Right renal pelvis (tissue), 4 donors: ENCODE data around the gene C2orf49. TPM values are rescaled to one million over a fixed set of nuclear protein-coding genes. Genes with fewer than 3 reads are reported as not detected.

ENCODE experiments used
- DNase-seq, 4 donors: peaks; one replicate each; pipeline ENCODE4 v3.0.0-alpha.2; 2013; ENCODE audit warnings: low read depth in 4 of 4, low spot score in 3 of 4, missing footprints in 1 of 4
- polyA plus RNA-seq, 4 donors: library from polyadenylated mRNA; unstranded; fragments of 120-200 nt; gene quantifications; one replicate each; pipeline ENCODE4 v1.2.1, GENCODE V29; 2013; ENCODE audit not compliant: insufficient read length in 4 of 4

Gene C2orf49
- polyA plus RNA-seq, 4 donors, result 21.4 to 27.4 (median 26.4) TPM

GRCh38 chr2:105358593-105358992, 21.3 kb downstream of the C2orf49 start:
- no peak for DNase-seq

DNA sequence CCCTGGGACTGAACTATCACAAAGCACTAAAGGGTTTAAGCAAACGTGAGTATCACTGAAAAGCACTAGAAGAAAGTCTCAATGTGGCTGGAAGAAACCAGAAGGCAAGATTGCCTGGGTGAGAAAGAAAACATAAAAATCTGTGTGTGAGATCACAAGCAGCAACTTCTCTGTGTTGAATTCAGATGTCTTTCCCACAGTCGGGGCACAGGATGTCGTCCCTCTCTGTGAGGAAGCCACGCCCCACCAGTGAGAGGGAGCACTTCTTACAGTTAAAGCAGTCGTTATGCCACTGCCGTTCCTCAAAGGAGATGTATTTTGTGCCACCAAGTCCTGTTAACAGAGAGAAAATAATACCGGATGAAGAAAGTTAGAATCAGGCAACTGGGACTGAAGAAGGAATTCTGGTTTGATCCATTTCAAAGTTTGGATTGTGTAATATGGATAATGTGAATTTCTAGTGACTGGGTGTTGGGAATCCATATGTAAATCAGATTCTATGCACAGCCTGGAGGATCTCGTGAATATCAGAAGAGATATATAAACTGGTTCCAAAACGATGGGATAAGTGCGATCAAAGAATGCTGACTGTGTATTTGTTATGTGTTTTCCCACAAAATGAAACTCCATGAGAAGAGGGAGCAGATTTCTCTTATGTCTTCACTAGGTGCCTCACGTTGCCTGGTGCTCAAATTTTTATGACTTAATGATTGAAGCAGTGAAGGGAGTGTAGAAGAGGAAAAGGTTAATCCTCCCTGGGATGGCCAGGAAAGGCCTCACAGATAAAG, 24.0 kb downstream of the C2orf49 start:
- DNase-seq, result no peak

DNA sequence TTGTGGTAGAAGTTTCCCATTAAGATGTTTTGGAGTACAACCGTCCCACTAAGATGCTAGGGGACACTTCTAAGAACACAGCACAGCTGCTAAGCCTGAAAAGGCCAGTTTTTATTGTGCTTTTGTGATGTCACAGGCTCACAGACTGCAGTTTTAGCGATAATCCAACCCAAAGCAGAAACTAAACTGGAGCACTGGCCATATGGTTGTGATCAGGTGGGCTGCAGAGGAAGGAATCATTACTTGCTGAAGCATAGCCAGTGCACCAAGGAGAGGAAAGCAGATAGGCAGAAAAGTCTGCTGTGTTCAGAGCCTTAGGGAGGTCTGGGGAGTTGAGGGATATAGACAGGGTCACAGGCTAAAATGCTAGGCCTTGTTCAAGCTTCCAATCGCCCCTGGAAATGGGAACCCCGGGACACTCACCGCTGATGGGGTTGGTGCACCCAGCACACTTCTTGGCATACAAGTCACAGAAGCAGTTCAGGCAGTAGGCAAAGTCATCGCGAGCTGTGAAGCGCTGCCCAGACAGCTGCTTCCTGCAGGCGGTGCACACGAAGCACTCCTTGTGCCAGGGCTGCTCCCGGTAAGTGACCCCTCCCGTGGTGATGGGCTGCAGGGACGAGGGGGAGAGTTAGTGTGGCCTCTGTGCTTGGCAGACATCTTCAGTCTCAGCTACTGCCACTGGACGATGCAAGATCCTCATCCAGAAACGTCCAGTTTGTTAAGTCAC, 25.7 kb downstream of the C2orf49 start:
- no peak for DNase-seq

DNA sequence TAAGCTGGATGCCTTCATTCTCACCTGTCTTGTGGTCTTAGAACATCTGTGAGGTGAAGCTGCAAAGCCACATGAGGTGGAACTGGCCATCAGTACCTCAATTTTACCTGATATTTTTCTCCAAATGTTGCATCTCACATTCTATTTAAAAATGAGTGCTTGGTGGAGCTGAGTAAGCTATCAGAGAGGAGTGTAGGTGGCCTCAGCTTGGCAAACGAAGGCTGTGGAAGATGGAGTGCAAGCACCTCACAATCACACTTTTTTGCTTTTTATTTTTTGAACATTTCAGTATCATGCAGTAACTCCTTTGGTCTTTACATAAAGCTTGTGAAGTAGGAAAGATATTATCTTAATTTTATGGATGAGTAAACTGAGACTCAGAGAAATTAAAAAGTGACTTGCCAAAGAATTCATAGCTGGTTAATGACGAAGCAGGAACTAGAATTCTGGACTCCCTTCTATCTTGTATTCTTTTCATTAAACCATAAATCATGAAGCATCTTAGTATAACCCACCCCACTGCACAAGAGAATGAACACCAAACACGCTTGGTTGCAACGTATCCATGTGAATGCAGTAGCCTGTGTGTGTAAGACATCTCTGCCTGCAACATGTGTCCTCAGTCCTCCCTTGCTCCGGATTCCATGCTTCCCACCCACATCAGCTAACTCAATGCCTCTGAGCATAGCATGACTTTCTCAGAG, 27.2 kb downstream of the C2orf49 start:
- no peak for DNase-seq

GRCh38 chr2:105365206-105365605, 27.9 kb downstream of the C2orf49 start:
- DNase-seq, result no peak

GRCh38 chr2:105368759-105369408, 31.5 kb downstream of the C2orf49 start:
- no peak for DNase-seq

DNA sequence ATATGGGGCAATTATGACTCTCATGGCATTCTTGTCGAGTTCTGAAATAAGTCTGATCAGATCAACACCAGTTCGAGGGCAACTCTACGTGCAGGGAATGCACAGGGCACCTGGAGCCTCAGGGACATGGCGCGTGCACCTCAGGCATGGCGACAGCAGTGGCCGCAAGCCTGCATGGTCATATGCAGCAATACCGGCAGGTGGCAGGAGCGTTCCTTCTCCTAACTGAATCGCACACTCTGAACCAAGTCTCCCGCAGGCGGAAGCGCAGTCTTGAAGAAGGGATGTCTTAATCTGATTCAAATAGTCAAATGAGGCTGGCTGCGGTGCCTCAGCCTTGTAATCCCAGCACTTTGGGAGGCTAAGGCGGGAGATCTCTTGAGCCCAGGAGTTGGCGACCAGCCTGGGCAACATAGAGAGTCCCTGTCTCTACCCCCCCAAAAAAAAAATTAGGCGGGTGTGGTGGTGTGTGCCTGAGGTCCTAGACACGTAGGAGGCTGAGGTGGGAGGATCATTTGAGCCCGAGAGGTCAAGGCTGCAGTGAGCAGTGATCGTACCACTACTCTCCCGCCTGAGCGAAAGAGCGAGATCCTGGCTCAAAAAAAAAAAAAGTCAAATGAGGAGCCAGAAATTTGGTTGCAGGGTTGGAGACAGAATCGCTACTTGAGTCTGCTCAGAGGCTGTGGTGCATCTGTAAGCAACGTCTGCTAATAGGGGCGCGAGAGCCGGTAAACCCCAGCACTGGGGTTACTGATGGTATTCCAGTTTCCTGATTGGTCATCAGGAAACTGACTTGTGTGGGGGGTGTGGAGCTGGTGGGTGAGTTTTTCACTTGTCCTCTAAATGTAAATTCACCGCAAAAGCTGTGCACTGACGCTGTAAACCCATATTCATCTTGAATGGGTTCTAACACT, 32.7 kb downstream of the C2orf49 start:
- DNase-seq, result peak; percentile 66 to 73 (median 70)

GRCh38 chr2:105371156-105371555, 33.8 kb downstream of the C2orf49 start:
- DNase-seq, result no peak

DNA sequence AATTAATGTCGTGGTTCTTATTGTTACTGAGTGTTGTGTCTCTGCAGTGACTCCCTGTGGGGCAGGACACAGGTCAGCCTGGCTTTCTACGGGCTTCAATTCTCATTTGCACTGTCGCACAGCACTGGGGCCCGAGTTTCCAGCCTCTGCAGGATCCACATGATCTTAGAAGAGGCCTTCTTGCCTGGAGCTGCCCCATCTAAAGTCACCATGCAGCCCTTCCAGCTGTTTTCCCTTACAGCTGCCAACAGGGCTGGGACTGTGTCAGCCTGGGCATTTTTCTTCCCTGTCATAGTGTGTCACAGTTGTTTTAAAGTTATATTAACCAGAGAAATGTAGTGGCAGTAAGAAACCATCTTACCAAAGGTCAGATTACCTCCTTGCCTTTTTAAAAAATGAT, 34.5 kb downstream of the C2orf49 start:
- DNase-seq, result no peak

- DNase-seq, result no peak
Measured at GRCh38 chr2:105373344-105373781, 36.0 kb downstream of the C2orf49 start.

DNA sequence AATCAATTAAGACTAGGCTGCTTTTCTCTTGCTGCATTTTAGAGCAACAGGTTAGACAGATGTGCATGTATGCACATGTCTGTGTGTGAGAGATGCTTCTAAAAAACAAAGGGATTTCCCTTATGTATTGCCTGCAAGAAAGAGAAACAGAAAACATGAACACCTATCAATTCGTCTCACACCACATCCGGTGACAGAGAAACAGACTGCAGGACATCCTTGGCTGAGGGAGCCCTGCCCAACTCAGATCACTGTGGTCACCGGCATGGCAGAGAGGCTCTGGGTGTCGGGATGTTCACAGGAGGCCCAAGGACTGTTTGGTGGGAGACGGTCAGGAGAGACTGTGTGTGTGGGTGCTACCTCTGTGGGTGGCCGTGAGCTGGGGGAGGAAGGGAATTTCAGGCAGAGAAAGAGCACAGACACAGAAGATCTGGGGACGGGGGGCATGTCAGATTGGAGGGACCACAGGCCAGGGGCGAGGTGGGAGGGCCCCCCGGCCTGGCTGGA, 36.6 kb downstream of the C2orf49 start:
- DNase-seq, result no peak

DNA sequence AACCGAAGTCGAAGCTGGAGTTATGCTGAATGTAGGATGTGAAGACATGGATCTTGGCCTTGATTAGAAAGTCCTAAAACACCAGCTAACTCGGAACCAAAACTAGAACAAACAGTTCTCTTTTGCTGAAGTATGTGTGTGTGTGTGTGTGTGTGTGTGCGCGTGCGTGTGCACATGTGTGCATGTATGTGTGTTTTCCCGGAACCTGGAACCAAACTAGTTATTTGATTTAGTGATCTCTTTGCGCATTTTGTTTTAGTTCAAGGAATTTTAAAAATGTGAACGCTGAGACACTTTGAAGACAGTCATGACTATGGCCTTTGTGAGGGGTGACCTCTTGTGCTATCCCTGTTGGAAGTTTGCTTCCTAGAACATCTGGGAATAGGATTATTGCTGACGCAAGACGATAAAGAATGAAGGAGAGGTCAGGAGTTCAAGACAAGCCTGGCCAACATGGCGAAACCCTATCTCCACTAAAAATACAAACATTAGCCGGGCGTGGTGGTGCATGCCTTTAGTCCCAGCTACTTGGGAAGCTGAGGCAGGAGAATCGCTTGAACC, 37.7 kb downstream of the C2orf49 start:
- no peak for DNase-seq

GRCh38 chr2:105376010-105376409, 38.7 kb downstream of the C2orf49 start:
- no peak for DNase-seq

GRCh38 chr2:105376789-105377240, 39.5 kb downstream of the C2orf49 start:
- DNase-seq, result no peak

DNA sequence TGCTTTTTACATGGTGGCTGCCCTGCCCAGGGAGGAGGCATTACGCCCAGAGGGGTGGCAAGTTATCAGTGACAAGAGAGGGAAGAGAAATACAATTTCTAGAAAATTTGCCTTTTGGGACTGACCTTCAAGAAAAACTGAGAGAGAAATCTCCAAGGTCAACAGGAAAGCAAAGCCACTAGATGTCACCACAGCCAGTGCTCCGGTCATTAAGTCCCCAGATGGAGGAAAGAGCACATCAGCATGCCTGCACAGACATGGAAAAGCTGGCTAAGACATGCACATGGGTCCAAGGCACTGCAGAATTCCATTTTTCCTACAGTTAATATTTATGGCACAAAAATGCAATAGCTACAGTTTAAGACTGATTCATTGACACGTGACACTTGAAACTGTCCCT, 40.5 kb downstream of the C2orf49 start:
- DNase-seq, result no peak

DNA sequence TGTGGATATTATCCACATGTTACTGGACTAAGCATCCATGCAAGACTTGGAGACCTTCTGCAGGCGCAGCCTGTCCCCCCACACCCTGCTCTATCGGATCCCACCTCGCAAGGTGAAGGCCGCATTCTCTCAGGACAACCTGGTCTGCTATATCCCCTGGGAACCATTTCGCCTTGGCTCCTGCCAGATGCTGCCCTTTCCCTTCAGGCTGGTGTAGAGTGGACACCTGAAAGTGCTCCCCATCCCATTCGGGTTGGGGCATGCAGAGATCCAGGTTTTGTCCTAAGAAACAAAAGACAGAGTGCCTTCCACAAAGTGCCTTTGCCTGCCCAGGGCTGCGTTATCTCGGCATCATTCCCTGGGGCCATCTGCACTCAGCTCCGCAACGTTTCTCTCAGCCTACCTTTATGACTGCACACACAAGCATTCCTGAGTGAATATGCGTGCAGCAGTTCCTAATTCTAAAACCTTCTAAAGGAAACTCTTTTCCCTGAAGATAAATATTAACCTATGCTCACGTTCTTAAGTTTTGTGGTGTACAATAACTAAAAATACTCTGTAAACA, 41.0 kb downstream of the C2orf49 start:
- no peak for DNase-seq

DNA sequence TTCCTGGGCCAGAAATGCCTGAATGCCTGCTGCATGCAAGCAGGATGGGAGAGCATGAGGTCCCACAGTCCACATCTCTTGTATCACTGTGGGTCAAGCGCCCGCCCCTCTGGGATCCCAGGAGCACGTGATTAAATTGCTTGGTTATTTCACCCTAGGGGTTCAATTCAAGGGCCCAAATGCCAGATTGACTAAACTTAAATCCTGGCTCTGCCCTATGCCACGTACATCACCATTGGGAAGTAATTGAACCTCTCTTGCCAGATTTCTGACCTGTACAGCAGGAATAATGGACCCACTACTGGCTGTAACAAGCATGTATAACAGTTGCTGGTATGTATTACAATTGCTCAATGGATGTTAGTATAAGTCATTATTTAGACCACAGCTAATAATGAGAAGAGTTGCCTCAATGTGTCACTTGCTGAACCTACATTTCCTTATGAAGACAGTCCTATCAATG, 41.6 kb downstream of the C2orf49 start:
- DNase-seq, result no peak

GRCh38 chr2:105379741-105380186, 42.4 kb downstream of the C2orf49 start:
- no peak for DNase-seq
